Fibroblast of lung (primary cell): ENCODE results near the gene C8B.

Experiments used
- EZH2 ChIP-seq: IDR thresholded peaks from 2 replicates; pipeline ENCODE4 v1.5.1; 2012; ENCODE audit warnings: low read length, control low read depth, mild to moderate bottlenecking; ENCODE audit errors: missing control alignments
- TF ChIP-seq, protein P1 (sequence below), 2 donors: IDR thresholded peaks in 1 of 2; conservative IDR thresholded peaks in 1 of 2; 1 replicate in 1 of 2; 2 replicates in 1 of 2; pipeline ENCODE4 v1.5.1; 2011 to 2012; ENCODE audit warnings: low read length in 2 of 2, control low read depth in 1 of 2, inconsistent platforms in 1 of 2, low read depth in 1 of 2, mild to moderate bottlenecking in 1 of 2

DNA sequence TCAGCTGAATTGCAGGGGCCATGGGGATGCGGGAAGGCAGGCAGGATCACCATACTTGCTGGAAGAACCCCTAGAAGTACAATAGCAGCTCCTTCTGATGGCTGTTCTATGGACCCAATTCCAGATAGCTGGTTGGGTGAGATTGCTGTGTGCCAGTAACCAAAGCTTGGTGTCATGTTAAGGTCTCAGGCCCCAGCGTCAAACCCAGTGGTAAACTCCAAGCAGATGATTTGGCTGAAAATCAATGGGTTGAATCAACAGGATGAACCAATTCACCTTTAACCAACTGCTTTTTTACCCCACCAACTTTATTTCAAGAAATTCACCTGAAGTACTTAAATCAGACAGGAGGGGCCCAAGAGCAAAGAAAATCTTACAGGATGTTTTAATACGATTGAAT is 37.8 kb downstream of the C8B start:
- TF ChIP-seq, protein P1, sequence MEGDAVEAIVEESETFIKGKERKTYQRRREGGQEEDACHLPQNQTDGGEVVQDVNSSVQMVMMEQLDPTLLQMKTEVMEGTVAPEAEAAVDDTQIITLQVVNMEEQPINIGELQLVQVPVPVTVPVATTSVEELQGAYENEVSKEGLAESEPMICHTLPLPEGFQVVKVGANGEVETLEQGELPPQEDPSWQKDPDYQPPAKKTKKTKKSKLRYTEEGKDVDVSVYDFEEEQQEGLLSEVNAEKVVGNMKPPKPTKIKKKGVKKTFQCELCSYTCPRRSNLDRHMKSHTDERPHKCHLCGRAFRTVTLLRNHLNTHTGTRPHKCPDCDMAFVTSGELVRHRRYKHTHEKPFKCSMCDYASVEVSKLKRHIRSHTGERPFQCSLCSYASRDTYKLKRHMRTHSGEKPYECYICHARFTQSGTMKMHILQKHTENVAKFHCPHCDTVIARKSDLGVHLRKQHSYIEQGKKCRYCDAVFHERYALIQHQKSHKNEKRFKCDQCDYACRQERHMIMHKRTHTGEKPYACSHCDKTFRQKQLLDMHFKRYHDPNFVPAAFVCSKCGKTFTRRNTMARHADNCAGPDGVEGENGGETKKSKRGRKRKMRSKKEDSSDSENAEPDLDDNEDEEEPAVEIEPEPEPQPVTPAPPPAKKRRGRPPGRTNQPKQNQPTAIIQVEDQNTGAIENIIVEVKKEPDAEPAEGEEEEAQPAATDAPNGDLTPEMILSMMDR (conservative IDR thresholded peaks at IDR 0.05 in 1 of 2, IDR thresholded peaks at IDR 0.05 in 1 of 2; ENCODE audit: low read depth in 1 of 2, low read length in 2 of 2), result no peak
- TF ChIP-seq EZH2, result no peak
